GM18867 (cell line): ENCODE measurements around the gene PARP1.

Experiments
- ATAC-seq: cut with Tn5 transposase; IDR thresholded peaks from one replicate; pipeline ENCODE4 v1.9.1; 2021; ENCODE audit warnings: mild to moderate bottlenecking, moderate library complexity; ENCODE audit not compliant: unreplicated experiment

The PARP1 gene

GRCh38 chr1:226381226-226381998, 26.5 kb downstream of the PARP1 start:
- no peak for ATAC-seq

GRCh38 chr1:226378071-226378470, 29.8 kb downstream of the PARP1 start:
- ATAC-seq: no peak

- no peak for ATAC-seq
Measured at GRCh38 chr1:226376300-226376699, 31.6 kb downstream of the PARP1 start.

- no peak for ATAC-seq
Measured at GRCh38 chr1:226373376-226373775, 34.5 kb downstream of the PARP1 start.

- ATAC-seq: no peak
Measured at GRCh38 chr1:226372885-226373284, 35.0 kb downstream of the PARP1 start.

GRCh38 chr1:226371866-226372490, 35.9 kb downstream of the PARP1 start:
- ATAC-seq: no peak

GRCh38 chr1:226371027-226371694, 36.7 kb downstream of the PARP1 start:
- ATAC-seq: no peak

GRCh38 chr1:226370144-226370923, 37.6 kb downstream of the PARP1 start:
- peak; percentile 79 for ATAC-seq

- ATAC-seq: no peak
Measured at GRCh38 chr1:226369110-226369509, 38.8 kb downstream of the PARP1 start.

- ATAC-seq: no peak
Measured at GRCh38 chr1:226366290-226366689, 41.6 kb downstream of the PARP1 start.

GRCh38 chr1:226365831-226366231, 42.1 kb downstream of the PARP1 start:
- no peak for ATAC-seq

GRCh38 chr1:226364901-226365565, 42.9 kb downstream of the PARP1 start:
- ATAC-seq: no peak

- ATAC-seq: no peak
Measured at GRCh38 chr1:226364514-226364899, 43.4 kb downstream of the PARP1 start.

GRCh38 chr1:226363801-226364513, 43.9 kb downstream of the PARP1 start:
- ATAC-seq: no peak

GRCh38 chr1:226362891-226363447, 44.9 kb downstream of the PARP1 start:
- ATAC-seq: no peak

GRCh38 chr1:226362361-226362760, 45.5 kb downstream of the PARP1 start:
- no peak for ATAC-seq

- peak; percentile 63 for ATAC-seq
Measured at GRCh38 chr1:226360106-226360746, 47.7 kb downstream of the PARP1 start.

GRCh38 chr1:226357416-226357815, 50.5 kb downstream of the PARP1 start:
- ATAC-seq: no peak
